Naive thymus-derived CD8-positive, alpha-beta T cell (primary cell): ENCODE measurements around the gene ABCD1. TPM values are rescaled to one million over a fixed set of nuclear protein-coding genes. Genes with fewer than 3 reads are reported as not detected.
"Not testable (repeated sequence)": the region's sequence is repeated elsewhere in the genome, so short reads cannot be mapped to it uniquely, and the experiment has no call there.

Experiments
- ATAC-seq, 2 donors: fragments of 150-1000 bp; cut with Tn5 transposase in 1 of 2; sonication (Bioruptor Pico), chemical (Tn5 transposase) in 1 of 2; 1 replicate in 1 of 2; 2 replicates in 1 of 2; pipeline ENCODE4 v1.10.0; 2021; ENCODE audit warnings: mild to moderate bottlenecking in 2 of 2, moderate library complexity in 2 of 2
- POLR2A ChIA-PET: fragments of 350-600 bp; sonication (Branson Sonifier 250); formaldehyde crosslinking; loops from one replicate; lab custom pipeline; 2021; ENCODE audit warnings: antibody characterized with exemption; lab: Charles Lee
- DNase-seq, 10 donors: peaks; one replicate each; pipeline versions ENCODE4 v3.0.0 to v3.0.0-alpha.2; 2020 to 2022
- H3K27ac Mint-ChIP-seq, 10 donors: one replicate each; pipeline ENCODE4 v1.8.0; 2020 to 2022; ENCODE audit warnings: mild to moderate bottlenecking in 10 of 10, mixed read lengths in 10 of 10, moderate library complexity in 4 of 10, inconsistent platforms in 1 of 10
- H3K27me3 Mint-ChIP-seq, 5 donors: one replicate each; pipeline ENCODE4 v1.8.0; 2021 to 2022; ENCODE audit warnings: mixed read lengths in 5 of 5
- H3K36me3 Mint-ChIP-seq, 3 donors: one replicate each; pipeline ENCODE4 v1.8.0; 2020 to 2022; ENCODE audit warnings: mixed read lengths in 3 of 3, mild to moderate bottlenecking in 2 of 3, inconsistent platforms in 1 of 3
- H3K4me1 Mint-ChIP-seq, 4 donors: one replicate each; pipeline ENCODE4 v1.8.0; 2021 to 2022; ENCODE audit warnings: mixed read lengths in 4 of 4
- H3K4me3 Mint-ChIP-seq, 10 donors: one replicate each; pipeline ENCODE4 v1.8.0; 2020 to 2022; ENCODE audit warnings: mild to moderate bottlenecking in 10 of 10, mixed read lengths in 10 of 10, moderate library complexity in 6 of 10, inconsistent platforms in 1 of 10
- H3K9me3 Mint-ChIP-seq, 9 donors: one replicate each; pipeline ENCODE4 v1.8.0; 2020 to 2022; ENCODE audit warnings: mixed read lengths in 9 of 9, mild to moderate bottlenecking in 3 of 9, inconsistent platforms in 1 of 9, moderate library complexity in 1 of 9
- polyA plus RNA-seq, 3 donors: library from polyadenylated mRNA; unstranded; fragments of 300-500 nt; fragmentation: Illumina TruSeq; gene quantifications; one replicate each; pipeline ENCODE4 v1.2.3, GENCODE V29; 2021
- total RNA-seq, 8 experiments: library from RNA in 2 of 8; stranded (reverse) in 2 of 8; gene quantifications; one replicate each; pipeline ENCODE4 v1.2.3 and lab custom pipeline; 2021 to 2026

The ABCD1 gene
- total and polyA plus RNA-seq, 5 experiments from 2014 or later, result 1.1 to 7.3 (median 2.1) TPM

DNA sequence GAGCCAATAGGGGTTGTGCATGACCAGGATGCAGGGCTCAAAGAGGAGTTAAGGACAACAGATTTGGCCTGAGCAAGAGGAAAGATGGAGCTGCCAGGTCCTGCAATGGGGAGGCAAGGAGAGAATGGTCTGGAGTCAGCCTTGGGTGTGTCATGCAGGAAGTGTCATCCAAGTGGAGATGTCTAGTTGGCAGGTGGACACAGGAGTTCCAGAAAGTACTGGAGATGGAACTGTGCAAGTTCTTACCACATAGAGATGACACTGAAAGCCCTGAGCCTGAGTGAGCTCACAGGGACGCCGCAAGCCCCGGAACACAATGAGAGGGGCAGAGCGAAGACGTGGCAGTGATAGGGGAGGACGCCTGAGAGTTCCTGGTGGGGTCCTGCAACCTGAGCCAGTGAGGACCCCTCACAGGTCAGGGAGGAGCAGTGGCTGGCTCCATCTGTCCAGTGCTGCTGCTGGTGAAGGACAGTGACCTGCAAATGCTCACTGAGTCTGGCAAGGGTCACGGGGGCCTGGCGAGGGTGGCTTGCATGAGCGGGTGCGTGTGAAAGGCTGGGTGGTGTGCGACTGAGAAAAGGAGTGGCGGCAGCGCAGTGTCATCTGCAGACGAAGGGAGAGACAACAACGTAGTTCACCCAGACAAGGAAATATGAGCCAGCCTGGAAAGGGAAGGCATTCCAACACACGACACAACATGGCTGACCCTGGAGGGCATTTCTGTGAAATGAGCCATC lies 27.5 kb upstream of the ABCD1 start:
- H3K9me3 Mint-ChIP-seq, H3K4me1 Mint-ChIP-seq, ATAC-seq, DNase-seq, H3K4me3 Mint-ChIP-seq, POLR2A ChIA-PET, H3K27me3 Mint-ChIP-seq: not testable (repeated sequence)
- H3K27ac Mint-ChIP-seq, result peak overlapping the region in 2 of 10 donors; percentile 22 to 68
- H3K36me3 Mint-ChIP-seq, result peaks cover 0 to 32% (median 0%) of the 10 kb centered on the region in 3 donors

DNA sequence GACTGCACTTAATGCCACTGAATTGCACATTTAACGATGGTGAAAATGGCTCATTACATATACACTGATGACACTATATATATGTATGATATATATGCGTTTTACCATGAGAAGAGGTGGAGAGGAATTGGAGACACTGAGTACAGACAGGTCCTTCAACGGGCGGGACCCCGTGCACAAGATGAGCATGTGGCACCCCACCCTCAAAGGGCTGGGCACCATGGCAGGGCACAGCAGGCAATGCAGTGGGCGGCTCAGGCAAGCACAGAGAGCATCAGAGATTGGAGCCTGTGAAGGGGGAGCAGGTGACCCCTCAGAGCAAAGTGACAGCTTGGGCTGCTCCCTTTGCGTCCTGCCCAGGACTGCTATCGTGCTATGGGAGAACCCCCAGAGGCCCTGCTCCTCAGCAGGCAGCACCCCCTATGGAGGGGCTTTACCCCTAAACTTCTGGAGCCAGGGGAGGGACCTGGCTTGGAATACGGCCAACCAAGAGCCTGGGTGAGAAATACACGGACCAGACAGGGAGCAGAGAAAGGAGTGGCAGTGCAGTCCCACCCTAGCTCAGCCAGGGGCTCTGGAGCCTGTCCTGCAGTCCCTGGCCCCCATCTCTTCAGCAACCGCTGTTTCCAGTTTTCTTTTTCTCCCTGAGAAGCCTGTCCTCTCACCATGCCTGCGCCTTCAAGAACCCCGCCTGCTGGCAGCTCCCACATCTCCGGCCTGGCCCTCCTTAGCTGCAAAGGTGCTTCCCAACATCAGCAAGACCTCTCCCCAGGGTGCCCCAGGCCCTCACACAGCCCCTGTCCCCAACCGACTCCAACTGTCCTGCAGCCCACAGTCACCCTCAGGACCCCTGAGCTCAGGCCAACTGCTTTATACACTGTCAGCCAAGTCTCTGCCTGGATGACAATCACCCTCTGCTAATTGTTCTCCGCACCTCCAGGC lies 26.5 kb upstream of the ABCD1 start:
- peaks cover 0 to 36% (median 0%) of the 10 kb centered on the region in 3 donors for H3K36me3 Mint-ChIP-seq
- H3K4me3 Mint-ChIP-seq, result no peak overlapping the region

GRCh38 chrX:153699210-153699783 lies 25.4 kb upstream of the ABCD1 start:
- H3K36me3 Mint-ChIP-seq, result peaks cover 0 to 42% (median 0%) of the 10 kb centered on the region in 3 donors
- H3K27me3 Mint-ChIP-seq, H3K4me1 Mint-ChIP-seq, H3K27ac Mint-ChIP-seq, DNase-seq, ATAC-seq, H3K4me3 Mint-ChIP-seq, H3K9me3 Mint-ChIP-seq, POLR2A ChIA-PET: not testable (repeated sequence)

More for the DNA sequence above, 26.5 kb upstream of the ABCD1 start:
- no peak for ATAC-seq
- H3K27ac Mint-ChIP-seq, result peak overlapping the region in 6 of 10 donors; percentile 8 to 86 (median 34)
- no peaks in the 10 kb centered on the region for H3K4me1 Mint-ChIP-seq
- H3K27me3 Mint-ChIP-seq, result no peaks in the 10 kb centered on the region
- POLR2A ChIA-PET, result no interaction called here
- no peak for DNase-seq
- no peaks in the 10 kb centered on the region for H3K9me3 Mint-ChIP-seq

DNA sequence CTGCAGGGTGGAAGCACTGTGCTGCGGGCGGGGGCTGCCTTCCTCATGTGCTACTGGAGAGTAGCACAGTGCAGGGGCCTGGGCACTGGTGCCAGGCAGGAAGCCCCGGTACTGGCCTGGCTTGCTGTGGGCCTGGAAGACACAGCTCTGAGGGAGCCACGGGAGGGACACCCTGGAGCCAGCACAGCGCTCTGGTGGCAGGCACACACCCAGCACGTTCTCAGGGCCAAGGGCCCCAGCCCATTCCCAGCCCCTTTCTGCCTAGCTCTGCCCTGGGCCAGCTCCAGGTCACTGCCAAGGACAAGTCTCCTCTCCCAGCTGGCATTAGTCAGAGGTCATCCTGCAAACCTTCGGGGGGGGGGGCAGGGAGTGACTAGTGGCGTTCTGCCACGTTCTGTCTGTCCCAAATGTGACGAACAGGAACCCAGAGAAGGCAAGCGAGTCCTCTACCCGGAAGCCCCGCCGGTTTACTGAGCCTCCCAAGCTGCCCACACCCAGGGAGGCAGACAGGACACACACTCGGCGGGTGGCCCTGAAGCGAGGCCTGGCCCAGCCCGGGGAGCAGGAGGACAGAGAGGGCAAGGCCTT lies 24.8 kb upstream of the ABCD1 start:
- H3K9me3 Mint-ChIP-seq, H3K27me3 Mint-ChIP-seq, H3K4me1 Mint-ChIP-seq, H3K4me3 Mint-ChIP-seq, POLR2A ChIA-PET, H3K27ac Mint-ChIP-seq, DNase-seq, ATAC-seq: not testable (repeated sequence)
- peaks cover 0 to 47% (median 0%) of the 10 kb centered on the region in 3 donors for H3K36me3 Mint-ChIP-seq

DNA sequence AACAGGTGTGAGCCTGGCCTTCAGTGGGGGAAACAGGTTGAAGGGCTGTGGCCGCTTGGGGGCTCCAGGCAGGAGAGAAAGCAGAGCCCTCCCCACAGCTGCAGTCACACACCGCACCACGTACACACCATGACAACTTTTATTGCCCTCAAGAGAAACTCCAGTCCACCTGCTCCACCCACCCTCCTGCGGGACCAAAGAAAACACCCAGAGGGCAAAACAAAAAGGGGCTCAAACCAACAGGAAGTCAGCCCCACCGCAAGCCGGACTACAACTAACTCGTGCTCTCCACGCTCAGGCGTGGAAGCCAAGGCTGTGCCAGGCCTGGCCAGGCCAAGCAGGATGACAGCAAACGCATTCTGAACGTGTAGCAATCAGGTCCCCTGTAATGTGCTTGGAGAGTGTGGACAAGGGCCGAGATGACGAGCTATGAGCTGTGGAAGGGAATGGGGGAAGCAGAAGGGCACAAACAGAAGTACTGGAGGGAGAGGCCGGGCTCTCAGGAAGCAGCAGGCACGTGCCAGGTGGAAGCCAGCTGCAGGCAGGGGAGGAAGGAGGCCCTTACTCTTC lies 24.2 kb upstream of the ABCD1 start:
- H3K27ac Mint-ChIP-seq, result peak overlapping the region in 1 of 10 donors; percentile 60
- ATAC-seq (no peak), DNase-seq (no peak)
- H3K36me3 Mint-ChIP-seq, result peaks cover 0 to 47% (median 0%) of the 10 kb centered on the region in 3 donors
- H3K9me3 Mint-ChIP-seq, result no peaks in the 10 kb centered on the region
- POLR2A ChIA-PET, result no interaction called here
- H3K4me1 Mint-ChIP-seq, result no peaks in the 10 kb centered on the region
- no peaks in the 10 kb centered on the region for H3K27me3 Mint-ChIP-seq
- no peak overlapping the region for H3K4me3 Mint-ChIP-seq

GRCh38 chrX:153700967-153701366 lies 23.7 kb upstream of the ABCD1 start:
- Mint-ChIP-seq H3K36me3 (peaks cover 0 to 43% (median 0%) of the 10 kb centered on the region in 3 donors), H3K27ac (no peak overlapping the region), H3K9me3 (no peaks in the 10 kb centered on the region), H3K27me3 (no peaks in the 10 kb centered on the region), H3K4me1 (no peaks in the 10 kb centered on the region), H3K4me3 (no peak overlapping the region)
- DNase-seq (no peak), ATAC-seq (no peak)
- POLR2A ChIA-PET, result no interaction called here

GRCh38 chrX:153701706-153702105 lies 22.9 kb upstream of the ABCD1 start:
- Mint-ChIP-seq H3K9me3 (no peaks in the 10 kb centered on the region), H3K27me3 (no peaks in the 10 kb centered on the region), H3K4me1 (peaks cover 0 to 7% (median 4%) of the 10 kb centered on the region in 4 donors), H3K27ac (no peak overlapping the region), H3K36me3 (peaks cover 0 to 36% (median 0%) of the 10 kb centered on the region in 3 donors), H3K4me3 (no peak overlapping the region)
- DNase-seq (no peak), ATAC-seq (no peak)
- POLR2A ChIA-PET, result no interaction called here

GRCh38 chrX:153702336-153703035 lies 22.2 kb upstream of the ABCD1 start:
- ATAC-seq (no peak), DNase-seq (no peak)
- Mint-ChIP-seq H3K36me3 (peaks cover 0 to 29% (median 0%) of the 10 kb centered on the region in 3 donors), H3K4me1 (peaks cover 0 to 9% (median 5%) of the 10 kb centered on the region in 4 donors), H3K27me3 (no peaks in the 10 kb centered on the region), H3K9me3 (no peaks in the 10 kb centered on the region), H3K27ac (no peak overlapping the region), H3K4me3 (no peak overlapping the region)
- POLR2A ChIA-PET, result no interaction called here

DNA sequence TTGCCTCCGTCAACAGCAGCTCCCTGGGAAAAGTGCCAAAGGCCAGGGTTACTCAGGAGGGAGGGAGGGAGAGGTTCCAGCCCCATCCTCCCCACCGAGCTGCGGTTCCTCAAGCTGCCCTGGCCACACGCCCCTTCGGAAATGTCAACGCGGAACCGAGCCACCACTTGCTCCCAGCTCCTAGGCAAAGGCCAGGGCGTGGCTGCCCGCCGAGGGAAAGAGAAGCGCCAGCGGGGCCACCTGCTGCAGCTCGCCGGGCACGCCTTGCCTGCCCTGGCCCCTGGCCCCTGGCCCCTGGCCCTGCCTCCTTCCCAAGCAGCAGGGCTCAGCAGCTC lies 21.7 kb upstream of the ABCD1 start:
- Mint-ChIP-seq H3K9me3 (no peaks in the 10 kb centered on the region), H3K4me3 (no peak overlapping the region), H3K27ac (no peak overlapping the region), H3K27me3 (no peaks in the 10 kb centered on the region), H3K36me3 (peaks cover 0 to 26% (median 0%) of the 10 kb centered on the region in 3 donors), H3K4me1 (peaks cover 0 to 11% (median 6%) of the 10 kb centered on the region in 4 donors)
- ATAC-seq (no peak), DNase-seq (no peak)
- POLR2A ChIA-PET, result no interaction called here

DNA sequence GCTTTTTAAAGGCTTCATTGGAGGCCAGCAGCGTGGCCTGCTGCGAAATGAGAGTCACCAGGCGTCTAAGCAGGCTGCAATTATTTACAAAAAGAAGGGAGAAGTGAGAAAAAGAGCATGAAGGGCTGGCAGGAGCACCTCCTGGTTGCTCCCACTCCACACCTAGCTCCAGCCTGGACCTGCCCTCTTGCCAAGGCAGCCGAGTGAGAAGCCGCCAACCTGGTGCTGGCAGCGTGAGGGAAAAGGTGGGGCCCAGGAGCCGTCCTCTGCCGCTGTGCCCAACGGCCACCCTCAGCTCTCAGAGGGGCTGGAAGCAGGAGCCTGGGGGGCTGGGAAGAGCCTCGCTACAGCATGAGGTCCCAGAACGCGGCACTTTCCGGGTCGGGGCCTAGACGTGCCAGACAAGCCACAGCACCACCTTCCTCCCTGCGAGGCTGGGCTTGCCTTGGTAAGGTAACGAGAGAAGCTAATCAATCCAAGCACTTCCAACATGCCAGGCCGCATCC lies 20.6 kb upstream of the ABCD1 start:
- no peak overlapping the region for H3K27ac Mint-ChIP-seq
- no peaks in the 10 kb centered on the region for H3K9me3 Mint-ChIP-seq
- peaks cover 0 to 28% (median 0%) of the 10 kb centered on the region in 3 donors for H3K36me3 Mint-ChIP-seq
- no peak overlapping the region for H3K4me3 Mint-ChIP-seq
- no peak for DNase-seq
- no peak for ATAC-seq
- no peaks in the 10 kb centered on the region for H3K27me3 Mint-ChIP-seq
- peaks cover 2 to 14% (median 6%) of the 10 kb centered on the region in 4 donors for H3K4me1 Mint-ChIP-seq
- POLR2A ChIA-PET, result no interaction called here

GRCh38 chrX:153704631-153705402 lies 19.8 kb upstream of the ABCD1 start:
- POLR2A ChIA-PET, H3K9me3 Mint-ChIP-seq, DNase-seq, H3K4me3 Mint-ChIP-seq, H3K27me3 Mint-ChIP-seq, ATAC-seq: not testable (repeated sequence)
- Mint-ChIP-seq H3K36me3 (peaks cover 0 to 30% (median 0%) of the 10 kb centered on the region in 3 donors), H3K27ac (peak overlapping the region in 2 of 10 donors; percentile 14 to 31), H3K4me1 (peaks cover 2 to 14% (median 6%) of the 10 kb centered on the region in 4 donors)
